A673 (cell line): ENCODE data around the gene EMC9. TPM values are rescaled to one million over a fixed set of nuclear protein-coding genes. Genes with fewer than 3 reads are reported as not detected.

Experiments
- BruUV-seq: library from RNA; stranded (reverse); fragments of 400-500 nt; replicated peaks from 2 replicates; lab custom pipeline; 2021; lab: Mats Ljungman, UMichigan
- CTCF ChIA-PET: fragments of 300-600 bp; sonication (Branson Sonifier 250); formaldehyde crosslinking; loops from one replicate; lab custom pipeline; 2022; ENCODE audit warnings: antibody characterized with exemption; lab: Charles Lee
- POLR2A ChIA-PET: fragments of 300-600 bp; sonication (Branson Sonifier 250); formaldehyde crosslinking; loops from one replicate; lab custom pipeline; 2022; ENCODE audit warnings: antibody characterized with exemption; ENCODE audit not compliant: low non-redundant PET; lab: Charles Lee
- DNase-seq: peaks from one replicate; pipeline ENCODE4 v3.0.0-alpha.2; 2015; ENCODE audit warnings: low spot score
- H3K27ac ChIP-seq: fragments of 200-600 bp; sonication (generic); 2 replicates; pipeline ENCODE4 v1.5.1; 2016; ENCODE audit warnings: mixed run types, low read depth, mild to moderate bottlenecking, mixed read lengths, antibody characterized with exemption, low read length; ENCODE audit not compliant: poor library complexity, severe bottlenecking
- H3K27me3 ChIP-seq: fragments of 200-600 bp; sonication (generic); replicated peaks from 2 replicates; pipeline ENCODE4 v1.6.1; 2017; ENCODE audit warnings: mixed run types, low read depth, mild to moderate bottlenecking, mixed read lengths, antibody characterized with exemption, low read length; ENCODE audit not compliant: insufficient read depth, poor library complexity
- H3K36me3 ChIP-seq: fragments of 200-600 bp; sonication (generic); 2 replicates; pipeline ENCODE4 v1.6.1; 2016; ENCODE audit warnings: mixed run types, mild to moderate bottlenecking, mixed read lengths, antibody characterized with exemption, low read length; ENCODE audit not compliant: insufficient read depth, poor library complexity, severe bottlenecking
- H3K4me1 ChIP-seq: fragments of 200-600 bp; sonication (generic); 2 replicates; pipeline ENCODE4 v1.6.1; 2017; ENCODE audit warnings: mixed run types, mild to moderate bottlenecking, mixed read lengths, antibody characterized with exemption, low read length; ENCODE audit not compliant: insufficient read depth, poor library complexity, severe bottlenecking
- H3K4me3 ChIP-seq: fragments of 200-600 bp; sonication (generic); 2 replicates; pipeline ENCODE4 v1.5.1; 2016; ENCODE audit warnings: low read depth, mixed run types, mild to moderate bottlenecking, mixed read lengths, low read length; ENCODE audit not compliant: poor library complexity, severe bottlenecking
- H3K9me3 ChIP-seq: fragments of 200-600 bp; sonication (generic); 2 replicates; pipeline ENCODE4 v1.6.1; 2016; ENCODE audit warnings: mixed run types, low read depth, mild to moderate bottlenecking, mixed read lengths, antibody characterized with exemption, low read length; ENCODE audit not compliant: poor library complexity, severe bottlenecking
- CTCF ChIP-seq: fragments of 300-800, 200-600 bp; sonication (generic); conservative IDR thresholded peaks from 2 replicates; pipeline ENCODE4 v1.5.1; 2017; ENCODE audit warnings: low read depth, mild to moderate bottlenecking, antibody characterized with exemption, low read length, moderate library complexity, mixed read lengths
- EZH2 ChIP-seq: fragments of 200-600 bp; sonication (generic); IDR thresholded peaks from 2 replicates; pipeline ENCODE4 v1.6.1; 2017; ENCODE audit warnings: borderline replicate concordance, low read depth, mild to moderate bottlenecking, mixed read lengths, antibody characterized with exemption, low read length; ENCODE audit not compliant: poor library complexity, severe bottlenecking
- intact Hi-C: fragments of 100-400 bp; cut with micrococcal nuclease; formaldehyde crosslinking; loops from one replicate; pipeline ENCODE4 v1.10.0; 2022; ENCODE audit not compliant: unreplicated experiment
- total RNA-seq: library from RNA; stranded (reverse); gene quantifications from 2 replicates; pipeline ENCODE4 v1.2.3, GENCODE V29; 2021

EMC9 gene
- total RNA-seq, 1 experiment from 2014 or later: 36.8 TPM

DNA sequence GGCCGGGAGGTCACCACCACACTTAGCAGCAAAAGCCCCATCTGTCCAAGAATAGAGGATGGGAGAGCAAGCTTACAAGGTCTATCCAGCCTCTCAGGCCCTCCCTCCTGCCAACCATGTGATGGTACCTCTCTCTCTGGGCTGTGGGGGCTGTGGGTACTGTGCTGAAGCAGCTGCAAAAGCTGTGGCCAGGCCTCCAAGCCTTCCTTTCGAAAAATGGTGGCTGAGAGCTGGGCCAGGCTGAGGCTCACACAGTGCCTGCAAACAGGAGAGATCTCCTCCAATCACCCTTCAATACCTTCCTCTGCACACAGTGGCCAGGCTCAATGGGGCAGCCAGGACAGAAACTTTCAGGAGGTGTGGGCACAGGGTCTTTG, 46.1 kb upstream of the EMC9 start:
- POLR2A ChIA-PET: no interaction called here
- DNase-seq: no peak
- Histone ChIP-seq H3K9me3 (no peaks in the 10 kb centered on the region), H3K27me3 (no peaks in the 10 kb centered on the region), H3K27ac (no peak overlapping the region), H3K36me3 (peaks cover 44% of the 10 kb centered on the region), H3K4me1 (peaks cover 9% of the 10 kb centered on the region), H3K4me3 (peak overlapping the region; percentile 79)
- CTCF ChIA-PET: no interaction called here
- intact Hi-C loops: loop anchor here (5.0 kb wide), 1 partner anchor 40 kb away; the partner anchor contains the start of genes PSME2 and RNF31
- TF ChIP-seq EZH2 (no peak), CTCF (no peak)
- no TSS peak for BruUV-seq

- no TSS peak for BruUV-seq
- CTCF ChIA-PET: no interaction called here
- peaks cover 42% of the 10 kb centered on the region for H3K36me3 ChIP-seq
- H3K27me3 ChIP-seq: no peaks in the 10 kb centered on the region
- H3K4me3 ChIP-seq: no peak overlapping the region
- no peak overlapping the region for H3K27ac ChIP-seq
- POLR2A ChIA-PET: no interaction called here
- DNase-seq: no peak
- peaks cover 9% of the 10 kb centered on the region for H3K4me1 ChIP-seq
- TF ChIP-seq EZH2: no peak
- no peak for TF ChIP-seq CTCF
- no peaks in the 10 kb centered on the region for H3K9me3 ChIP-seq
- intact Hi-C loops: loop anchor here (5.0 kb wide), 1 partner anchor 40 kb away; the partner anchor contains the start of genes PSME2 and RNF31
Observed at GRCh38 chr14:24186831-24187538, 45.6 kb upstream of the EMC9 start.

DNA sequence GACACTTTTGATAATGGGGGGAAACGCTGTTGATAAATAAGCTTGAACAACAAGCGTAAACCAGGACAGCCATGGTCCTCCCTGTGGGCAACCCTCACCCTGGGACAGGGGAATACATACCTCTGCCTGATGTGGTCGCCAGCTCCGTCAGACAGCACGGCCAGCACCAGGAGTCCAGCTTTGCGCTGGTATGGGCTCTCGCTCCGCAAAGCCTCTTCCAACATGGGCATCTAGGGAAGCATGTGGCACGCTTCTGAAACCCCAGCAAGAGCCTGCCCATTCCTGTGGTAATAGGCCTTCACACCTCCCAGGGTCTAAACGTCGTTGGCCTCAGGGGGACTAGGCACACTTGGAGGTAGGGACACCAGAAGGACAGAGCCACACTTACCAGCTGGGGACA, 44.4 kb upstream of the EMC9 start:
- POLR2A ChIA-PET: no interaction called here
- Histone ChIP-seq H3K9me3 (no peaks in the 10 kb centered on the region), H3K27ac (no peak overlapping the region), H3K4me3 (no peak overlapping the region), H3K36me3 (peaks cover 50% of the 10 kb centered on the region), H3K27me3 (no peaks in the 10 kb centered on the region), H3K4me1 (peaks cover 9% of the 10 kb centered on the region)
- no peak for DNase-seq
- CTCF ChIA-PET: no interaction called here
- intact Hi-C loops: loop anchor here (5.0 kb wide), 1 partner anchor 38 kb away; the partner anchor contains the start of genes PSME2 and RNF31
- no peak for TF ChIP-seq CTCF
- no peak for TF ChIP-seq EZH2
- no TSS peak for BruUV-seq
